HuH-7.5 (cell line): ENCODE measurements around the gene PRR23E.

Experiments
- DNase-seq: peaks from one replicate; pipeline ENCODE4 v3.0.0; 2011; ENCODE audit warnings: low spot score

Gene PRR23E

DNA sequence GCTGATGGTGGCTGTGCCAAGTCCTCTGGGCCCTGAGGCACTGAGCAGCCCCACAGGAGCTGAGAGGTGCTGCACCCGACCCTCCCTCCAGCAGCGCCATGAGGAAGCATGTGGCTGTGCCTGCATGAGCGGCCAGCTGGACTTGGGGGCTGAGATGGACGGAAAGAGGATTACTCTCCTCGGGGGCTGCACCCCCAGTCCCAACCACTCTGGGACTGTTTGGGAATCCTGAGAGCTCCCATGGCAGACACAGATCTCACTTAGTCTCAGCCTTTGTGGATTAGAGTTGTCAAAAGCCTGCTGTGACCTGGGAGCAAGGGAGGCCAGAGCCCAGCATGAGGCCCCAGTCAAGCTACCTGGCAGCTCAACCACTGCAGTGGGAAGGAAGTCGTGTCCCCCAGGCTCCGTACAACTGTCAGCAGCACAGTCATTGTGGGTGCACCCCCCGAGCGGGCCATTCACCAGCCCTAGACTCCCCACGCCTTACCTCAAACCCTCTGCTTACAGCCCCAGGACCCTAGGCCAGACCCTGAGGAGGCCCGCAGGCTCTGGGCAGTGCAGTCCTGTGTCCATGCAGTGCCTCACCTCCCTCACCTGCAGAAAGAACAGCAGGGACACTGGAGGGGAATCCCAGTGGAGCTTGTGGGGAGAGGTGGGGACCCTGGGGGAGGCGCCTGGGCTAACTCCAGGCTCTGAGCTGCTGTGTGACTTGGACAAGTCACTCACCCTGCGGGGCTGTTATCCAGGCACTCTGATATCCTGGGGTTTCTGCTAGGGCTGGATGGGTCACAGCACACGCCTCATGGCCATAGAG lies 17.1 kb downstream of the PRR23E start:
- DNase-seq: no peak

DNA sequence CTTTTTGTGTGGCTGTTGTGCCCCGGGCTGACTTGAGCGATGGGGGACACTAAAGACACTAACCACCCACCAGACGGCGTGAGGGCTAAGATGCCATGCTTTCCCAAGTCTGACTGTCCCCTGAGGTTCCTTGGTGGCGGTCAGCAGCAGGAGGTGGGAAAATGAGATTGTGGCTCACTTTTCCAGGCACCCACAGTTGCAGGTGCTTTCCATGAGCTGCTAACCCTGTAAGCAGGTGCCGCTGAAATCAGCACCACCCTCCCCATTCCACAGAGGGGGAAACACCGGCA lies 17.7 kb downstream of the PRR23E start:
- no peak for DNase-seq

DNA sequence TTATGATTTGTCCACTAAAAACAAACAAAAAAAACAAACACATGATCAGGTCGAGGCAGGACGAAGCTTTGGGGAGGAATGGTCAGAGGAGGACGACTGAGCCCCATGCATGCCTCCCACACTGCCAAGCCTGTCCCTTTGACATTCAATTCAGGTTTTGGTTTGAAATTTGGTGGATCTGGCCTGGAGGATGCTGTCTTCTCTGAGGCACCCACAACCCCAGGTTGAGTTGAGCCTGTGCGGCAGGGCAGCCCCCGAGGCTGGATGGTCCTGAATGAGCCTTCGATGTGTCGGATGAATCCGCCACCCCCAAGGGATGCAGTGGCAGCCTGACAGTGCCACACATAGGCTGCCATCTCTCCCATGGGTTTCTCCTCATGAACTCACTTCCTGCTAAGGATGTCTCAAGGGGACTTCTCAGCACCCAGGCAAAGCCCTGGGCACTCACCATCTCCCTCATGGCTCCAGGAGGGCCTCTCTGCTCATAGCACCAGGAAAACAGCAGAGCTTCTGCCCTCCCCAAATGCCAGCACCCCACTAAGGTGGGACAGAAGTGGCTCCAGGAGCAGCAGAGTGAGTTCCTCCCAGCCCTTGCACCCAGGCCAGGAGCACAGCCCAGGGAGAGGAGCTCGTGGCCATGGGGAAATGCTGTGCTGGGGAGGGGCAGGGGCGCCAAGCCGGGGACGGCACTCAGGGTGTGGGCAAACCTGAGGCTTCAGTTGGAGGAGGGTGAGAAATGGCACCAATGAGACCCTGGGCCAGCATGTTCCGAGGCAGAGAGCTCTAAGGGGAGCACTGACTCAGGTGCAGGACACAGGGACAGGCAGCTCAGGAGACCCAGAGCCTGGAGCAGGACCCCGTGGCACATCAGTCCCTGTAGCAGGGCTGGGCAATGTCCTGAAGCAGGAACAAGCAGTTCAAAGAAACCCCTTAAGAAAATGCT lies 18.5 kb downstream of the PRR23E start:
- no peak for DNase-seq

DNA sequence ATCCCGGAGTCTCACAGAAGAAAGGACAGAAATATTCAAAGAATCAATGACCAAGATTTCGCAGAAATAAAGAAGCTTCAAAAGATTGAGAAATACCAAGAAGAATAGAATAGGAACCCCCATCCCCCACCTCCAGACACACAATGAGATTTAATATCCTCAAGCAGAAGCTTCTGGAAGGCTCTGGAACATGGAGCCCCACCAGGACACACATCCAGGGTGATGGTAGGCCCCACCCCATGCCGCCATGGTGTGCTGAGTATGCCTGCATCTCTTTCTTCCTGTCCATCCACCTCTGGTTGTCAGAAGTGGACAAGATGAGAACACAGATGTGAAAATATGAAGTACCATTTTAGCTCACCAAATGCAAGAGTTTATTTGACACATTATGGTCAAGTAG lies 19.3 kb downstream of the PRR23E start:
- DNase-seq: no peak

DNA sequence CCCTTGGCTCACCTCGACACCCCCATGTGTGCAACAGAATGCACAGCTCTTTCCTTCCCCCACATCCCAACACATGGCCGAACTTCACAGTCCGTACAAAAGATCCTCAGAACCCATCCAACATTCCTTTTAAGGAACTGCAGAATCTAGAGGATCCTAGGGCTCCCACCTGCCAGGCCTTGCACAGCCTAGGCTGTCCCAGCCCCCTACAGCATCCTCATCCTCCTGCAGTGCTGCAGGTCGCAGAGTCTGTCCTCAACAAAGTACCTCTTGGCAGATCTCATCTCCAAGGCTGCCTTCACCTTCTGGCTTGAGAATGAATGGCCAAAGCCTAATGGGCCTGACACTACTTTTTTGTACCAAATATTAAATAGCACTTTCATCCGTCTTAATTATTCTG lies 19.8 kb downstream of the PRR23E start:
- no peak for DNase-seq

DNA sequence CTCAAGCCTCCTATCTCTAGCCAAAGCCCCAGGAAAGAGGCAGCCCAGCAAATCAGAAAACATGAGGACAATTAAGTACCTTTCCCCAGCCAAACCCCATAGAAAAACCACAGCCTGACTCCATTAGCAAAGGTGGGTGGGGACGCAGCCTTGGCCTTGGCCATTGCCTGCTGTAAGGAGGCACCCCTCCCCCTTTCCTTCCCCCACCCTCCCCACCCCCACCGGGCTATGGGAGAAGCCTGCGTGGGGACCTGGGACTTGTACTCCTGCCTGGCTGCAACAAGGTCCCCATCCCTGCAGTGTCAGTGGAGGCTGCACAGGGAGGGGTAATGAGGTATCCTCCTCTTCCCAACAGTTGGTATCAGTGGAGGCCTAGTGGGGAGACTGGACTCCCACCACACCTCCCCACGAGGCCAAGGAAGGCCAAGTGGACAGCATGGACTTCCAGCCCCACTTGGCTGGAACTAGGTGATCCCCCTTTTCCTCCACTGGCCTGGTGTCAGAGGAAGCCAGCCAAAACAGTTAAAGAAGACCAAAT lies 20.5 kb downstream of the PRR23E start:
- DNase-seq: no peak

DNA sequence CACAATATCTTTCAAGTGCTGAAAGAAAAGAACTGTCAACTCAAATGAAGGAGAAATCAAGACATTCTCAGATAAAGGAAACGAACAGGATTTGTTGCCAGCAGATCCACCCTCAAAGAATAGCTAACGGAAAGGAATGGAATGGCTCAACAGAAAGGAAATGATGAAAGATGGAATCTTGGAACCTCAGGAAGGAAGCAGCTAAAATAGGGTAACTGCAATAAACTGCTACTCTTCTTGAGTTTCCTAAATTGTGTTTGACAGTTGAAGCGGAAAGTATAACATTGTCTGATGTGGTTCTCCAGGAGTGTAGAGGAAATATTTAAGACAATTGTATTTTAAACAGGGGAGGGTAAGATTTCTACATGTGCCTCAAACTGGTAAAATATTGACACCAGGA lies 22.0 kb downstream of the PRR23E start:
- DNase-seq: no peak

DNA sequence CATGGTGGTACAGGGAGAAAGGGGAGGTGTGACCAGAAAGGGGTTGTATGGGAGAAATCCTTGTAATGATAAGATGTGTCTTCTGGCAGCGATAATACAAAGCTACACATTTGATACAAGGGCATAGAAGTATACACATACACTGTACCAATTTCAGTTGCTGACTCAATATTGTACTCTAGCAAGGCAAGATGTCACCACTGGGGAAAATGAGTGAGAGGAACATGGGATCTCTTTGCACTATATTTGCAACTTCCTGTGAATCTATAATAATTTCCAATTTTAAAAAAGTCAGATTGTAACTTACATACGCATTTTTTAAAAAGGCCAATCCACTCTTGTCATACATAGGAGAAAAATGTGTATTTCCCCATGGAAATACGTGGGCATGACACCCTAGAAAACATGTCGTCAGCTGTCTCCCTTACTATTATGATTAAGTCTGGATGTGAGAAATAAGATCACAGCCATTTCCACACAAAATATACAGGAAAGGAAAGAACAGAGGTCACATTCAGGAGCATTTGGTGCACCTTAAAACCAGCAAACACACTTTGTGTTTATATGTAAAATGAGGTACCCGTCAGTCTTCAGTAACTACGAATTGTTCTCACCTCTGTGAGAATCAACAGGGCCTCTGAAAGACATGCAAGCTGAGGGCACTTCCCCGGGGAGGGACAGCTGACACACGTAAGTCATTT lies 22.9 kb downstream of the PRR23E start:
- no peak for DNase-seq

DNA sequence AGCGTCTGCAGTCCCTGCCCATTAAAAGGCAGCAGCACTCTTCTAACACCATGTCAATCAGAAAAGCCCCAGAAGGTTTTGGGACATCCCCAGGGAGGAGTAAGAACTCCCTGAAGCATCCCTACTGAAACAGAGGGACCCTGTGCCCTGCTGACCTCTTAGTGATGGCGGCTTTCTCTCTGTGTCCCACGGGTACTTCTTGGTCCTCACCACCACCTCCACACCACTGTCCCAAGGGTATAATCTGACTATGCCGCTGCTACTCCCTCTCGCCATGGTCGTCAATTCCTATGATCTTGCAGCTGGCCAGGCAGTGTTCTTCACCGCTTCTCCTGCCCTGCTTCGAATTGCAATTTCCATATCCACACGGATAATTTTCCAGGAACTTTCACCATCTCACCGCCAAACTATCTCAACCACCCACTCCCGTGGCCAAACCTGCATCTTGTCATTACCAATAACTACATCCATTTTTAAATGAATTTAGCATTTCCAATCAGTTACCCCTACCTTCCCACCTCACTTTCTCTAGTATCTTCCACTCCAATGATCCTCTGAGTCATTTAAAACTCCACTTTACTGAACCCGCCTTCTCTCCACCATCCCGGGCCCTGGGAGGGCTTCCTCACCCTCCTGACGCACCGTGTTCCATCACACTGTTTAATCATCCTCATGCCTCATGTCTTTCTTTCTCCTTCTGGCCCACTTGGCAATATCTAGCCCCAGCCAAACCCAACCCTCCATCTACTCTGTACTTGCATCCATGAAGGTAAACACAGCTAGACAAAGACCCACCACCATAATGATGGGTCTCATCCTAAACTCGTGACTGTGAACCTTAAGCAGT lies 23.7 kb downstream of the PRR23E start:
- DNase-seq: no peak

DNA sequence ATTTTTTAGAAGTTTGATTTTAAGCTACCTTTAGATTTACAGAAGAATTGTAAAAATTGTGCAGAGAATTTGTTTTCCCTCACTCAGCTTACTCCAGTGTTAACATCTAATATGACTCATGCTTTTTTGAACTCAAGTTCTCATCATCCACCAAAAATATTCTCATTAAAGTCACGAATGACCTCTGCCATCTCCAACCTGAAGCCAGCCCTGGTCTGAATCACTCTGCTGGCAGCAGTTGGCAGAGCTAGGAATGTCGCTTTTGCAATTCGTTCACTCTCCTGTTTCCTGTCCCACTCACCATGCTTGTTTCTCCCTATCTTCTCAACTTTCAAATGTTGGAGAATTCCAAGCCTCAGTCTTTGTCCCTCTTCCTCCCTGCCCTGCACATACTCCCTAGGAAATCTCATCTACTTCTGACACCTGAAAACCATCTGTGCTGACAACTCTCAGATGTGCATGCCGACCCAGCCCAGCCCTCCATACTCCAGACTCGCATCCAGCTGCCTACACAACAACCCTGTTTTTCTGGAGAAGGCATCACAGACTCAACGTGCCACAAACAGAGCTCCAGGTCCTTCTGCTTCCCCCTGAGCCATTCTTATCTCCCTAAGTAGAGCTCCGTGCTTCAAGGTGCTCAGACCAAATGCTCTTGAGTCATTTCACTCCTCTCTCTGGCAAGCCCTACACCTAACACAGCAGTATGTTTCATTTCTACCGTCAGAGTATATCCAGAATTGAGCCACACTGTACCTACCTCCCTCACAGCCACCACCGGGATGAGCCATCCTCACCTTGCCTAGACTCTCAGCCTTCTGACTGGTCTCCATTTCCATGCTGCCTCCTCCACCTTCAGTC lies 24.9 kb downstream of the PRR23E start:
- no peak for DNase-seq

DNA sequence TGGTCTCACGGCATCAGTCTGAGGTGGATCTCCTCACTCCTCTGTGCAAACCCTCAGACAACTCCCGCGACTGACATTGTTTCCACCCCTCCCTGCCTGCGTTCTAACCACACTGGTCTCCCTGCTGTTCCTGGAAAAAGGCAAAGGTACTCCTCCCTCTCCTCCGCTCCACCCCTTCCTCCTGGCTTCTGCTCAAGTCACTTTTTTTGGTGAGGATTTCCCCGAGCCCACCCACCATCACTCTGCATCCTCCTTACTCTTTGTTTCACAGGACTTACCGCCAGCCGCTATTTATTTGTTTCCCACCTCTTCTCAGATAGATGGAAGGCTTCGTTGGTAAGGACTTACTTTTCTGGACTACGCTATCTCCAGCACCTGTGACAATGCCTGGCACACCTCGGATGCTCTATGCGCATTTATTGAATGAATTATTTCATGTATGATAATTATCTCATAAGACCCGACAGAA lies 25.6 kb downstream of the PRR23E start:
- DNase-seq: no peak

DNA sequence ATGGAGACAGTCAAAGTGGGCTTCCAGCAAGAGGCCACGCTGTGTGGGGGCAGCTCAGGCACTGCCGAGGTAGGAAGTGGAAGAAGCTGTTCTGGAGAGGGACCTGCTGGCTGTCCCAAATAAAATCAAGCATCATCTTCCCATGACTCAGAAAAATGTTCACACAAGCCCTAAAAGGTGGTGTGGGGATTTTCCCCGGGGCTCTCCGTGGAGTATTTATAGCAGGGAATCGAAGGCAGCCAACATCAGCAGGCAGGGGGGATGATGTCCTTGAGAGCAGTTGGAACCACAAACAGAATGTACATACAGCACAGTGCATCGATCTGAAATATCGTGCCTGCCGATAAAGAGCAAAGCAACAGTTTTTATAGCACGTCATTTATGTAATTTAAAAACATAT lies 27.6 kb downstream of the PRR23E start:
- no peak for DNase-seq

DNA sequence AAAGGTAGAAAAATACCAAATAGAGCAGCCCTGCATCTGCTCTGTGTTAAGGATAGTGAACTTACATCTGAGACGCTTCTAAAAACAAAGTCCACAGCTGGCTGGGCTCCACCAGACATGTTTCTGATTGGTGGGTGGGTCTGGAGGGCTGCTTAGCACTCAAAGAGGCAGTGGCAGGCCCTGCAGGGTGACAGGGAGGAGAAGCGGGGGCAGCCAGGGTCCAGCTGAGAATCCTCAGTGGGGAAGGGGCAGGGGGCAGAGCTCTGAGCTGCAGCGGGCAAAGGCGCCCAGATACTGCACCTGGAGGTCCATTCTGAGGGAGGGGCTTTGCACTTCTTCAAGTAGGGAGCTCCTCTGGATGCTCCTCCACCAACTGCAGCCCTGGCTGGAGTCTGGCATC lies 28.1 kb downstream of the PRR23E start:
- no peak for DNase-seq

DNA sequence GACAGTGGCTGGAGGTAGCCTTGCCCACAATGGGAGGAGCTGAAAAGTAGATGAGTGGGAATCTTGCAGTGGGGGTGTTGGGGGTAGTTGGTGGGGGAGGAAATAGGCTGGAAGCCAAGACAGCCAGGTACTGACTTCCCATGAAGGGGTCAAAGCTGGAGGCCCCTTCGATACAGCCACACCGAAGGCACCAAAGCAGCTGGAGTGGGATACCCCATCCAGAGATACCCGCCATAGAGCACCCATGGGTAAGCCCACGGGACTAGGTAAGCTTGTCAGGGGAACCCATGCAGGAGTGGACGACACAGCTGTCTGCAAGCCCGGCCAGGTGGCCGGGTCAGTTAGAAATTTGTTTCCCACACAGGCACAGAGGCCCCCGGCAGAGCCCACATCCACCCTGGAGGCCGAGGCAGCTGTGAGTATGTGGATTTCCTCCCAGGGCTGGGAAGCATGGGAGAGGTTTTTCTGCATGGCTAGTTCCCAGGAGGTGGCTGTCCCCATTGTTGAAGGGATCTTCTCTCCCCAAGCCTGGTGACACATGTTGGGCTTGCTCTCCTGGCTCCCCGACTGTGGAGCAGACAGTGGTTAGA lies 28.6 kb downstream of the PRR23E start:
- no peak for DNase-seq

DNA sequence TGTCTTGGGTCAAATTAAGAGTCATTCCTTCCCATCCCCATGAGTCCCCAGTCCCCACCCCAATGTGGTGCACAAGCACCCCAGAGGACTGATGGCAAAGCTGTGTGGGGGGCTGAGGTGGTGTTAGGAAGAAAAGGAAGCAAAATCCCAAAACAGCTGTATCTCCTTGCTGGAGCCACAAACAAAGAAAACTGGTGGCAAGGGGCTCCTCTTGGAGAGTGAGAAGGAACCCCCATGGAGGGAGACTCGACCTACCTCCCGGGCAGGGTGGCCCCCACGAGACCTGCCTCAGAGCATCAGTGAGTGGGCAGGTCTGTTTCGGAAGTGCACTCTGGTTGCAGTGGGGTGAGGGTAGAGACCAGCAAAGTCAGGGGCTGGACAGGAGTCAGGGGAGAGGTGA lies 29.2 kb downstream of the PRR23E start:
- no peak for DNase-seq

DNA sequence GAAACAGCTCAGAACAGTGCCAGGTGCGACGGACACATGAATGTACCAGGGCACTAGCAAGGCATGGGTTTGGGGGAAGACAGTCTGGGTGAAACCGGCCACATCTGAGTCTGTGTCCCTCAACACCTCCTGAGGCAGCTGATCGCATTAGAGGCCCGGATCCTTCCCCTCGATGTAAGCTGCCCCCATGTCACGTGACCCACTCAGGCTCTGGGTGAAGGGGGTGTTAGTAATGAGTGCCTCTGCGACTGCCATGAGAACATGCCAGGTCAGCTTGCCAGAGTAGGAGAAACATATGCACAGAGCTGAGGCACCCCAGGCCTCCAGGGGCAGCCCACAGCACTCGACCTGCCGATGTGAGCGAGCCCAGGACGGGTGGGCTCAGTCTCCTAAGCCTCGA lies 29.7 kb downstream of the PRR23E start:
- no peak for DNase-seq

DNA sequence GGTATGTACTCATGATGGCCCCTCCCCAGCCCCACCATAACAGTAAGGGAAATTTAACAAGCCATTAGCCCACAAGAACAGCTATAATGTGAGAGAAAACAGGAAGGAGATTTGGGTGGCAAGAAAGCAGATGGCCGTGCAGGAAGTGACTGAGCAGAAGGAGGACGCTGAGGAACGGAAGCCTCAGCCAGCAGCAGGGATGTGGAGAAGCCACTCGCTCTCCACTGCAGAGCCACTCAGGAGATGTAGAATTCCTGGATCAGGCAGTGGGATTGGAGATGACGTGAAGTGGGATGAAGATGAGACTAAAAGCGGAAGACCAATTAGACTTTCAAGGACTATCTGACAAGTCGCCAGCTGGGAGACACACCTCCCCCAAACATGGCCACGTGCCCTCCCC lies 31.2 kb downstream of the PRR23E start:
- no peak for DNase-seq

DNA sequence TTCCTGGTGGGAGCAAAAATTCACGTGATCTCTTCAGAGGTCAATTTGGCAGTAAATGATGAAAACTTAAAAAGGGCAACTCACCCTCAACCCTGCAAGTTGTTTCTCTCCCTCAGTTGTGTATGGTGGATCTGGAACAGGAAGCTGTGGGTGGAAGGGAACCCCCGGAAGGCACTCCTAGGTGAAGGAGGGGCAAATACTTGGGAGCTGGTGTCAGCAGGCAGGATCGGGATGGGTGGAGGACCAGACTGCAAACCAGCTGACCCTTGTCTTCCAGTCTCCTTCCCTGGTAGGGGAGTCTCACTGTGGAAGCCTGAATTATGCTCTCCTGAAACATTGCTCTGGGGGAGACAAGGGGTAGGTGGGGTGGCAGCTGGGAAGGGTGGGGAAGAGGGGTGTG lies 33.5 kb downstream of the PRR23E start:
- no peak for DNase-seq

DNA sequence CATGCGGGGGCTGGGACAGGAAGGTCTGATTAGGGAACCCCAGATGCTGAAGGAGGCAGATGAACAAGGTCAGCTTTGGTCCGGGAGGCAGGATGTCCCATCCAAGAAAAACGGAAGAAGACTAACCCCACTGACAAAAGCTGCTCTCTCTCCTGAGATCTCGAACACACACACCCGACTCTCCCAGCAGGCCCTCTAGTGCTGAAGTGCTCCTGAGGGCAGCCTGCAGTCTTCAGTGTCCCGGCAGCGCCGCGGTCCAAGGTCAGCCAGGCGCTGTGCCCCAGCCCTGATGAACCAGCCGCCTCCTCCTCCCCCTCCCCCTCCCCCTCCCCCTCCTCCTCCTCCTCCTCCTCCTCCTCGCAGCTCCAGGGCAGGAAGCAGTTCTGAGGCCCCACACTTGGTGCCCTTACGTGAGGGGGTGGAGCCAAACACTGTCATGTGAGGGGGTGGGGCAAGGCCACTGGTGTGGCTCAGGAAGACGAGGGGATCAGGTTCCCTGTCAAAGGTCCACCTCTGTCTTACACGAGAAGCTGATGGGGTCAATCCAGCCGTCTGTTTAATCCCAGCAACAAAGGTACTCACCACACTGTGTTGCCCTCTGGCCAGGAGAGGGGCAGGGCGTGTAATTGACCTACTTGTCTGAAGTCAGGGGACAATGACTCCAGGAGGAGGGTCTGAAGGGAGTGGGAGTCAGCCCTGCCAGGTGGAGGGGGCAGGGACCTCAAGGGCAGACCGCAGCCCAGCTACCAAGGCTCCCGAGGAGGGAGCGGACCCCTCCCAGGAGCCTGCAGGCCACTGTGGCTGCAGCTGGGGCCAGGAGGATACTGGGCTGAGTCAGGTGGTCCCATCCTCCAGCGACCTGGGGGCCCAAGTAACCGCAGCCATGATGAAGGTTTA lies 34.3 kb downstream of the PRR23E start:
- no peak for DNase-seq
